Measurements from ENCODE around the gene CD93. TPM values are rescaled to one million over a fixed set of nuclear protein-coding genes. Genes with fewer than 3 reads are reported as not detected.

Gene CD93
- total RNA-seq, 1 donor: 5.9 TPM

GRCh38 chr20:23084282-23084844 lies 1.8 kb downstream of the CD93 start:
- no peak for DNase-seq (ENCODE audit: low read depth in 2 of 3, low spot score in 2 of 3)

GRCh38 chr20:23083553-23084220 lies 2.4 kb downstream of the CD93 start:
- DNase-seq (ENCODE audit: low read depth in 2 of 3, low spot score in 2 of 3): no peak

- no peak for DNase-seq (ENCODE audit: low read depth in 2 of 3, low spot score in 2 of 3)
These were observed 3.1 kb downstream of the CD93 start for GRCh38 chr20:23082846-23083552.

GRCh38 chr20:23081263-23081819 lies 4.8 kb downstream of the CD93 start:
- DNase-seq (ENCODE audit: low read depth in 2 of 3, low spot score in 2 of 3): no peak

- DNase-seq (ENCODE audit: low read depth in 2 of 3, low spot score in 2 of 3): no peak
These were observed 5.6 kb downstream of the CD93 start for GRCh38 chr20:23080521-23080920.

GRCh38 chr20:23079926-23080325 lies 6.2 kb downstream of the CD93 start:
- no peak for DNase-seq (ENCODE audit: low read depth in 2 of 3, low spot score in 2 of 3)

GRCh38 chr20:23079016-23079351 lies 7.1 kb downstream of the CD93 start:
- DNase-seq (ENCODE audit: low read depth in 2 of 3, low spot score in 2 of 3): no peak

GRCh38 chr20:23078351-23079015 lies 7.6 kb downstream of the CD93 start:
- DNase-seq (ENCODE audit: low read depth in 2 of 3, low spot score in 2 of 3): no peak

- no peak for DNase-seq (ENCODE audit: low read depth in 2 of 3, low spot score in 2 of 3)
These were observed 8.8 kb downstream of the CD93 start for GRCh38 chr20:23077277-23077676.

- DNase-seq (ENCODE audit: low read depth in 2 of 3, low spot score in 2 of 3): no peak
These were observed 12.1 kb downstream of the CD93 start for GRCh38 chr20:23074052-23074451.

- no peak for DNase-seq (ENCODE audit: low read depth in 2 of 3, low spot score in 2 of 3)
These were observed 13.1 kb downstream of the CD93 start for GRCh38 chr20:23072892-23073586.

- no peak for DNase-seq (ENCODE audit: low read depth in 2 of 3, low spot score in 2 of 3)
These were observed 14.1 kb downstream of the CD93 start for GRCh38 chr20:23071996-23072395.

- no peak for DNase-seq (ENCODE audit: low read depth in 2 of 3, low spot score in 2 of 3)
These were observed 14.7 kb downstream of the CD93 start for GRCh38 chr20:23071398-23071797.

GRCh38 chr20:23069108-23069507 lies 17.0 kb downstream of the CD93 start:
- DNase-seq (ENCODE audit: low read depth in 2 of 3, low spot score in 2 of 3): no peak

GRCh38 chr20:23068283-23068682 lies 17.8 kb downstream of the CD93 start:
- no peak for DNase-seq (ENCODE audit: low read depth in 2 of 3, low spot score in 2 of 3)

- DNase-seq (ENCODE audit: low read depth in 2 of 3, low spot score in 2 of 3): no peak
These were observed 19.4 kb downstream of the CD93 start for GRCh38 chr20:23066772-23067171.

- no peak for DNase-seq (ENCODE audit: low read depth in 2 of 3, low spot score in 2 of 3)
These were observed 20.6 kb downstream of the CD93 start for GRCh38 chr20:23065266-23066201.

GRCh38 chr20:23063581-23063980 lies 22.5 kb downstream of the CD93 start:
- DNase-seq (ENCODE audit: low read depth in 2 of 3, low spot score in 2 of 3): no peak

- DNase-seq (ENCODE audit: low read depth in 2 of 3, low spot score in 2 of 3): no peak
These were observed 23.0 kb downstream of the CD93 start for GRCh38 chr20:23063168-23063567.

- DNase-seq (ENCODE audit: low read depth in 2 of 3, low spot score in 2 of 3): no peak
These were observed 23.5 kb downstream of the CD93 start for GRCh38 chr20:23062632-23063031.

Data from hematopoietic multipotent progenitor cell (in vitro differentiated cells).